HG02840 (cell line): ENCODE results near the gene FCMR.

Experiments used
- ATAC-seq: cut with Tn5 transposase; IDR thresholded peaks from one replicate; pipeline ENCODE4 v1.9.1; 2021; ENCODE audit warnings: mild to moderate bottlenecking, moderate library complexity, moderate number of reproducible peaks; ENCODE audit not compliant: unreplicated experiment, low FRiP score

The FCMR gene

GRCh38 chr1:206903687-206904086 lies 18.1 kb downstream of the FCMR start:
- ATAC-seq = no peak

- ATAC-seq = no peak
Observed at GRCh38 chr1:206902702-206903101, 19.0 kb downstream of the FCMR start.

- ATAC-seq = no peak
Observed at GRCh38 chr1:206901944-206902343, 19.8 kb downstream of the FCMR start.

- ATAC-seq = no peak
Observed at GRCh38 chr1:206900149-206900548, 21.6 kb downstream of the FCMR start.

GRCh38 chr1:206899717-206900116 lies 22.0 kb downstream of the FCMR start:
- no peak for ATAC-seq

- no peak for ATAC-seq
Observed at GRCh38 chr1:206898915-206899431, 22.8 kb downstream of the FCMR start.

GRCh38 chr1:206898089-206898914 lies 23.4 kb downstream of the FCMR start:
- no peak for ATAC-seq

- no peak for ATAC-seq
Observed at GRCh38 chr1:206897175-206897574, 24.6 kb downstream of the FCMR start, which contains the start of gene IL24. IL24 (plus strand) TSS chr1:206897443; CDS start chr1:206897833, 390 bp downstream.

GRCh38 chr1:206896261-206896660 lies 25.5 kb downstream of the FCMR start:
- ATAC-seq = no peak

GRCh38 chr1:206895837-206896242 lies 25.9 kb downstream of the FCMR start:
- ATAC-seq = no peak

GRCh38 chr1:206895325-206895724 lies 26.4 kb downstream of the FCMR start:
- no peak for ATAC-seq

- ATAC-seq = no peak
Observed at GRCh38 chr1:206893380-206893779, 28.4 kb downstream of the FCMR start.

- ATAC-seq = no peak
Observed at GRCh38 chr1:206892351-206892984, 29.3 kb downstream of the FCMR start.

GRCh38 chr1:206891412-206891811 lies 30.3 kb downstream of the FCMR start:
- ATAC-seq = no peak

- no peak for ATAC-seq
Observed at GRCh38 chr1:206890125-206891060, 31.3 kb downstream of the FCMR start.

- ATAC-seq = no peak
Observed at GRCh38 chr1:206887701-206888100, 34.0 kb downstream of the FCMR start.

GRCh38 chr1:206886831-206887230 lies 34.9 kb downstream of the FCMR start:
- no peak for ATAC-seq

GRCh38 chr1:206885341-206886060 lies 36.2 kb downstream of the FCMR start:
- ATAC-seq = no peak

GRCh38 chr1:206883876-206884275 lies 37.9 kb downstream of the FCMR start:
- no peak for ATAC-seq

- ATAC-seq = no peak
Observed at GRCh38 chr1:206883160-206883559, 38.6 kb downstream of the FCMR start.
